ENCODE data around the gene PCCA. TPM values are rescaled to one million over a fixed set of nuclear protein-coding genes. Genes with fewer than 3 reads are reported as not detected.

PCCA gene
- total RNA-seq, 4 donors from 2014 or later, result 21.2 to 40.9 (median 31.6) TPM

DNA sequence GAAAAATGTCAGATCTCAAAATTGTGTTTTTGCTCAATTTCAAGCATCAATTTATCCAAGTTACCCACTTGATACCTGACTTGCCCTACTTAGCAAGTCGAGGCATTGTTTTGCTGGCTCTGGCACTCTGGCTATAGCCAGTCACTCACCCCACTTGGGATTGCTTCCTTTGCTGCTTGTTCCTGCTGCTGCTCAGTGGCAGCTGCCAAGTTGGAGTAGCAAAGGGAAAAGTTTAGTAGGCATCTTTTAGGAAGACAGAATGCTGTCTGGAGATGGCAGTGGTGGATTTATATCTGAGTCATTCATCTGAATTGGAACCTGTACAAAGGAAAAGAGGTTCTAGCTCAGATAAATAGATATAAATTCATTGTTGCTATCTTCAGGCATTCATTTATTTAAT lies 41.2 kb downstream of the PCCA start:
- Histone ChIP-seq H3K36me3 (no peaks in the 10 kb centered on the region), H3K9me3 (no peaks in the 10 kb centered on the region), H3K4me3 (no peak overlapping the region), H3K4me1 (peaks cover 18% of the 10 kb centered on the region), H3K27me3 (no peaks in the 10 kb centered on the region), H3K27ac (no peak overlapping the region)
- WGBS, result 22% methylated on average over 1 of the region's 1 CpG
- no peak for DNase-seq (ENCODE audit: low spot score in 2 of 2)
- TF ChIP-seq POLR2AphosphoS5 (IDR thresholded peaks at IDR 0.05) (no peak), POLR2A (IDR thresholded peaks at IDR 0.05) (no peak), EP300 (IDR thresholded peaks at IDR 0.05) (no peak), CTCF (IDR thresholded peaks at IDR 0.05) (no peak)

- no peak for DNase-seq (ENCODE audit: low spot score in 2 of 2)
- Histone ChIP-seq H3K4me3 (no peak overlapping the region), H3K36me3 (no peaks in the 10 kb centered on the region), H3K9me3 (no peaks in the 10 kb centered on the region), H3K27me3 (no peaks in the 10 kb centered on the region), H3K4me1 (peaks cover 18% of the 10 kb centered on the region), H3K27ac (no peak overlapping the region)
- WGBS, result 64% methylated on average over 6 of the region's 6 CpGs
- TF ChIP-seq POLR2AphosphoS5 (IDR thresholded peaks at IDR 0.05) (no peak), CTCF (IDR thresholded peaks at IDR 0.05) (no peak), POLR2A (IDR thresholded peaks at IDR 0.05) (no peak), EP300 (IDR thresholded peaks at IDR 0.05) (no peak)
These were observed 42.1 kb downstream of the PCCA start for GRCh38 chr13:100130930-100131511.

- Histone ChIP-seq H3K4me1 (peaks cover 18% of the 10 kb centered on the region), H3K4me3 (no peak overlapping the region), H3K36me3 (no peaks in the 10 kb centered on the region), H3K27ac (no peak overlapping the region), H3K9me3 (no peaks in the 10 kb centered on the region), H3K27me3 (no peaks in the 10 kb centered on the region)
- 80% methylated on average over 3 of the region's 3 CpGs for whole genome bisulfite sequencing
- DNase-seq (ENCODE audit: low spot score in 2 of 2), result no peak
- TF ChIP-seq POLR2A (IDR thresholded peaks at IDR 0.05), result no peak
These were observed 43.1 kb downstream of the PCCA start for GRCh38 chr13:100131863-100132574.

- Histone ChIP-seq H3K9me3 (no peaks in the 10 kb centered on the region), H3K4me3 (no peak overlapping the region), H3K36me3 (no peaks in the 10 kb centered on the region), H3K27ac (no peak overlapping the region), H3K27me3 (no peaks in the 10 kb centered on the region), H3K4me1 (no peaks in the 10 kb centered on the region)
- TF ChIP-seq EP300 (IDR thresholded peaks at IDR 0.05) (no peak), POLR2AphosphoS5 (IDR thresholded peaks at IDR 0.05) (no peak), CTCF (IDR thresholded peaks at IDR 0.05) (no peak), POLR2A (IDR thresholded peaks at IDR 0.05) (no peak)
- 90% methylated on average over 1 of the region's 1 CpG for WGBS
- no peak for DNase-seq (ENCODE audit: low spot score in 2 of 2)
These were observed 50.1 kb downstream of the PCCA start for GRCh38 chr13:100138859-100139491.

DNA sequence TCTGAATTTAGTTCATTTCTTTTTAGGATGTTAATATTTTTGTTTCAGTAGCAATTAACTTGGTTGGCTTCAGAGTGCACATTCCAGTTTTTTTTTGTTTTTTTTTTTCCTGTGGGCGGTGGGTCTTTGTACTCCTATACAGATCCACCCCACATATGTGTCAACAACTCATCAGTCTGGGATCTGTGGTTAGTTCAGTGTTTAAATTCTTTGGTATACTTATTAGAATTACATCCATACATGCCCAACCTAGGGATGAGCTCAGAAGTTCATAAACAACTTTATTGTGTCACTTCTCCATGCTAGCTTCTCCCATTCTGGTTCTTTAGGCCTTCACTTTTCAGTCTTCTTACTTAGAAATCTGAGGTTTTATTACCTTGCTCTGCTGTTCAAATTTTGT lies 50.9 kb downstream of the PCCA start:
- Histone ChIP-seq H3K4me3 (no peak overlapping the region), H3K27ac (no peak overlapping the region), H3K27me3 (no peaks in the 10 kb centered on the region), H3K9me3 (no peaks in the 10 kb centered on the region), H3K36me3 (no peaks in the 10 kb centered on the region), H3K4me1 (no peaks in the 10 kb centered on the region)
- TF ChIP-seq CTCF (IDR thresholded peaks at IDR 0.05) (no peak), POLR2A (IDR thresholded peaks at IDR 0.05) (no peak), POLR2AphosphoS5 (IDR thresholded peaks at IDR 0.05) (no peak), EP300 (IDR thresholded peaks at IDR 0.05) (no peak)
- DNase-seq (ENCODE audit: low spot score in 2 of 2), result no peak
- 63% methylated on average over 1 of the region's 1 CpG for WGBS

All from suprapubic skin (tissue), 4 donors.